Inflammatory macrophage (primary cell): ENCODE results near the gene DYNLT5.
"Not testable (repeated sequence)": the region's sequence is repeated elsewhere in the genome, so short reads cannot be mapped to it uniquely, and the experiment has no call there.

Source experiments
- DNase-seq, 2 donors: peaks; one replicate each; pipeline ENCODE4 v3.0.0-alpha.2; 2020 to 2022

Gene DYNLT5

GRCh38 chr1:66791621-66792610 lies 39.7 kb downstream of the DYNLT5 start:
- DNase-seq = no peak

DNA sequence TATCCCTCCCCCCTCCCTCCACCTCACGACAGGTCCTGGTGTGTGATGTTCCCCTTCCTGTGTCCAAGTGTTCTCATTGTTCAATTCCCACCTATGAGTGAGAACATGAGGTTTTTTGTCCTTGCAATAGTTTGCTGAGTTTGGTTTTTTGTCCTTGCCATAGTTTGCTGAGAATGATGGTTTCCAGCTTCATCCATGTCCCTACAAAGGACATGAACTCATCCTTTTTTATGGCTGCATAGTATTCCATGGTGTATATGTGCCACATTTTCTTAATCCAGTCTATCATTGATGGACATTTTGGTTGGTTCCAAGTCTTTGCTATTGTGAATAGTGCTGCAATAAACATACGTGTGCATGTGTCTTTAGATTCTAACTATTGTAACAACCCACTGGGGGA lies 43.6 kb downstream of the DYNLT5 start:
- DNase-seq = not testable (repeated sequence)

GRCh38 chr1:66809245-66809644 lies 57.0 kb downstream of the DYNLT5 start:
- DNase-seq = no peak

GRCh38 chr1:66809736-66810326 lies 57.6 kb downstream of the DYNLT5 start:
- no peak for DNase-seq

- no peak for DNase-seq
Measured at GRCh38 chr1:66824771-66825170, 72.5 kb downstream of the DYNLT5 start.
